ENCODE results near the gene COX15.
"Not testable (repeated sequence)": the region's sequence is repeated elsewhere in the genome, so short reads cannot be mapped to it uniquely, and the experiment has no call there.

COX15 gene
- total RNA-seq: 10.9 reads per million, percentile 33 among the genes with 10 or more reads in this experiment

- DNase-seq: peak; percentile 94
Measured at GRCh38 chr10:99732033-99732842, at the start of gene COX15, which contains the start of gene CUTC. Gene COX15, minus strand, starts transcription at chr10:99732127. Its CDS starts 78 bp downstream, at chr10:99732049. Gene CUTC, plus strand, starts transcription at chr10:99732234. Its CDS starts 115 bp downstream, at chr10:99732349.

- no peak for DNase-seq
Measured at GRCh38 chr10:99779335-99779734, 47.4 kb upstream of the COX15 start.

GRCh38 chr10:99777918-99778714 lies 46.2 kb upstream of the COX15 start:
- no peak for DNase-seq

GRCh38 chr10:99775850-99776249 lies 43.9 kb upstream of the COX15 start:
- no peak for DNase-seq

- no peak for DNase-seq
Measured at GRCh38 chr10:99770408-99771045, 38.6 kb upstream of the COX15 start.

- no peak for DNase-seq
Measured at GRCh38 chr10:99769706-99770105, 37.8 kb upstream of the COX15 start.

- DNase-seq: no peak
Measured at GRCh38 chr10:99768556-99768955, 36.6 kb upstream of the COX15 start.

GRCh38 chr10:99767901-99768300 lies 36.0 kb upstream of the COX15 start:
- DNase-seq: no peak

- no peak for DNase-seq
Measured at GRCh38 chr10:99766302-99766681, 34.4 kb upstream of the COX15 start.

GRCh38 chr10:99765672-99766301 lies 33.9 kb upstream of the COX15 start:
- DNase-seq: no peak

GRCh38 chr10:99761365-99761764 lies 29.4 kb upstream of the COX15 start:
- no peak for DNase-seq

GRCh38 chr10:99760321-99760720 lies 28.4 kb upstream of the COX15 start:
- DNase-seq: no peak

- no peak for DNase-seq
Measured at GRCh38 chr10:99758211-99758891, 26.4 kb upstream of the COX15 start.

GRCh38 chr10:99756159-99756558 lies 24.2 kb upstream of the COX15 start:
- no peak for DNase-seq

- no peak for DNase-seq
Measured at GRCh38 chr10:99754670-99755069, 22.7 kb upstream of the COX15 start.

GRCh38 chr10:99750641-99751040 lies 18.7 kb upstream of the COX15 start:
- no peak for DNase-seq

- no peak for DNase-seq
Measured at GRCh38 chr10:99748823-99749451, 17.0 kb upstream of the COX15 start.

GRCh38 chr10:99746166-99746565 lies 14.2 kb upstream of the COX15 start:
- not testable (repeated sequence) for DNase-seq

GRCh38 chr10:99743841-99744240 lies 11.9 kb upstream of the COX15 start:
- DNase-seq: no peak

- no peak for DNase-seq
Measured at GRCh38 chr10:99742701-99743100, 10.8 kb upstream of the COX15 start.

GRCh38 chr10:99742254-99742653 lies 10.3 kb upstream of the COX15 start:
- no peak for DNase-seq
